Esophagus muscularis mucosa (tissue), 4 donors: ENCODE data around the gene CSMD2.

Experiments
- EP300 ChIP-seq: sonication (generic); formaldehyde crosslinking; IDR thresholded peaks from one replicate; pipeline ENCODE4 v1.6.1; 2017; ENCODE audit warnings: antibody characterized with exemption
- POLR2A ChIP-seq: fragments of 450-650 bp; IDR thresholded peaks from one replicate; pipeline ENCODE4 v1.6.1; 2017; ENCODE audit warnings: antibody characterized with exemption, moderate library complexity, mild to moderate bottlenecking, low read depth
- TF ChIP-seq, protein P1 (sequence below), 3 experiments: fragments of 200-600 bp in 2 of 3; fragments of 450-650 bp in 1 of 3; sonication (generic) in 2 of 3; IDR thresholded peaks; one replicate each; pipeline ENCODE4 v1.5.1; 2017 to 2019; ENCODE audit warnings: antibody characterized with exemption in 3 of 3, mild to moderate bottlenecking in 2 of 3, moderate library complexity in 1 of 3

DNA sequence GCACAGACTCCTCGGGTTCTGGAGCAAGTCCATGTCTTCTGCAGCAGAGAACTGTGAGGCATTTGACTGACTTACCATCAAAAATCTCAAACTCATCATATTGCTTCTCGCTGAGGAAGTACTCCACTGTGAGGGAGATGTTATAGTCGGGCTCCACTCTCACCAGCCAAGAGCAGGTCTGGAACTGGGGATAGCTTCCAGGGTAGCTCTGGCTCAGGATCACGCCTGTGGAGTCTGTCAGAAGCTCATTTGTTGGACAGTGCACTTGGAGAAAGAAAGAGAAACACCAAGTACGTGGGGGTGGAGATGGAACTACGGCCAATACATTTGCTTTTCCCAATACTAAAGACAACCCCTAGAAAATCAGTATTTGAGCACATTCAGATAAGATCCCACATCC, 581.5 kb downstream of the CSMD2 start:
- TF ChIP-seq, protein P1, sequence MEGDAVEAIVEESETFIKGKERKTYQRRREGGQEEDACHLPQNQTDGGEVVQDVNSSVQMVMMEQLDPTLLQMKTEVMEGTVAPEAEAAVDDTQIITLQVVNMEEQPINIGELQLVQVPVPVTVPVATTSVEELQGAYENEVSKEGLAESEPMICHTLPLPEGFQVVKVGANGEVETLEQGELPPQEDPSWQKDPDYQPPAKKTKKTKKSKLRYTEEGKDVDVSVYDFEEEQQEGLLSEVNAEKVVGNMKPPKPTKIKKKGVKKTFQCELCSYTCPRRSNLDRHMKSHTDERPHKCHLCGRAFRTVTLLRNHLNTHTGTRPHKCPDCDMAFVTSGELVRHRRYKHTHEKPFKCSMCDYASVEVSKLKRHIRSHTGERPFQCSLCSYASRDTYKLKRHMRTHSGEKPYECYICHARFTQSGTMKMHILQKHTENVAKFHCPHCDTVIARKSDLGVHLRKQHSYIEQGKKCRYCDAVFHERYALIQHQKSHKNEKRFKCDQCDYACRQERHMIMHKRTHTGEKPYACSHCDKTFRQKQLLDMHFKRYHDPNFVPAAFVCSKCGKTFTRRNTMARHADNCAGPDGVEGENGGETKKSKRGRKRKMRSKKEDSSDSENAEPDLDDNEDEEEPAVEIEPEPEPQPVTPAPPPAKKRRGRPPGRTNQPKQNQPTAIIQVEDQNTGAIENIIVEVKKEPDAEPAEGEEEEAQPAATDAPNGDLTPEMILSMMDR (IDR thresholded peaks at IDR 0.05), result no peak
- TF ChIP-seq EP300 (no peak), POLR2A (no peak)
